Osteoblast (primary cell): ENCODE data around the gene ATP11B. TPM values are rescaled to one million over a fixed set of nuclear protein-coding genes. Genes with fewer than 3 reads are reported as not detected.
A peak's percentile ranks its signal among the peaks of the same experiment; 100 is the strongest.

Source experiments
- DNase-seq: peaks from one replicate; pipeline ENCODE4 v3.0.0; 2011; ENCODE audit warnings: low spot score, mixed read lengths; ENCODE audit not compliant: insufficient read length; ENCODE audit errors: missing footprints
- H2AFZ ChIP-seq: 2 replicates; pipeline ENCODE4 v1.6.0; 2011; ENCODE audit warnings: mild to moderate bottlenecking, low read length
- H3K27ac ChIP-seq: 2 replicates; pipeline ENCODE4 v1.5.1; 2011; ENCODE audit warnings: mild to moderate bottlenecking, low read depth, low read length, moderate library complexity
- H3K27me3 ChIP-seq: 2 replicates; pipeline ENCODE4 v1.6.0; 2012; ENCODE audit warnings: mild to moderate bottlenecking, control low read depth, inconsistent platforms, low read length, moderate library complexity; ENCODE audit not compliant: insufficient read depth
- H3K36me3 ChIP-seq: 2 replicates; pipeline ENCODE4 v1.5.1; 2011; ENCODE audit warnings: mild to moderate bottlenecking, low read length, control low read depth, moderate library complexity; ENCODE audit not compliant: insufficient read depth
- H3K4me1 ChIP-seq: 2 replicates; pipeline ENCODE4 v1.5.1; 2011; ENCODE audit warnings: mild to moderate bottlenecking, low read length, control low read depth, moderate library complexity; ENCODE audit not compliant: insufficient read depth
- H3K4me2 ChIP-seq: 2 replicates; pipeline ENCODE4 v1.6.0; 2011; ENCODE audit warnings: mild to moderate bottlenecking, low read length; ENCODE audit not compliant: insufficient read depth
- H3K4me3 ChIP-seq: fragments of 200-600 bp; sonication (generic); 3 replicates; pipeline ENCODE4 v1.5.1; 2012; ENCODE audit warnings: mild to moderate bottlenecking, low read length, inconsistent platforms; ENCODE audit not compliant: insufficient read depth
- H3K79me2 ChIP-seq: 2 replicates; pipeline ENCODE4 v1.6.0; 2012; ENCODE audit warnings: mild to moderate bottlenecking, low read length, control low read depth, inconsistent platforms; ENCODE audit not compliant: insufficient read depth
- H3K9me3 ChIP-seq: 2 replicates; pipeline ENCODE4 v1.5.1; 2011; ENCODE audit warnings: low read depth, low read length, control low read depth
- H4K20me1 ChIP-seq: 2 replicates; pipeline ENCODE4 v1.6.0; 2012; ENCODE audit warnings: mild to moderate bottlenecking, low read length, control low read depth; ENCODE audit not compliant: insufficient read depth
- CTCF ChIP-seq: IDR thresholded peaks from 2 replicates; pipeline ENCODE4 v1.5.1; 2011; ENCODE audit warnings: mild to moderate bottlenecking, low read depth, low read length, moderate library complexity; ENCODE audit errors: extremely low read depth
- total RNA-seq: library from RNA; depleted of rRNA; stranded (reverse); fragments of >200 nt; gene quantifications from 2 replicates; pipeline ENCODE4 v1.2.3, GENCODE V29; 2012

ATP11B gene
- total RNA-seq, 1 donor: 71.3 TPM

- Histone ChIP-seq H3K27me3 (no peaks in the 10 kb centered on the region), H3K79me2 (no peaks in the 10 kb centered on the region), H3K36me3 (peaks cover 21% of the 10 kb centered on the region), H3K27ac (no peak overlapping the region), H3K4me3 (no peak overlapping the region), H2AFZ (no peak overlapping the region), H3K4me1 (no peaks in the 10 kb centered on the region), H3K4me2 (no peak overlapping the region), H4K20me1 (no peaks in the 10 kb centered on the region), H3K9me3 (no peaks in the 10 kb centered on the region)
- TF ChIP-seq CTCF: peak; percentile 23
- no peak for DNase-seq
These were observed 110.9 kb downstream of the ATP11B start for GRCh38 chr3:182904164-182904563.

DNA sequence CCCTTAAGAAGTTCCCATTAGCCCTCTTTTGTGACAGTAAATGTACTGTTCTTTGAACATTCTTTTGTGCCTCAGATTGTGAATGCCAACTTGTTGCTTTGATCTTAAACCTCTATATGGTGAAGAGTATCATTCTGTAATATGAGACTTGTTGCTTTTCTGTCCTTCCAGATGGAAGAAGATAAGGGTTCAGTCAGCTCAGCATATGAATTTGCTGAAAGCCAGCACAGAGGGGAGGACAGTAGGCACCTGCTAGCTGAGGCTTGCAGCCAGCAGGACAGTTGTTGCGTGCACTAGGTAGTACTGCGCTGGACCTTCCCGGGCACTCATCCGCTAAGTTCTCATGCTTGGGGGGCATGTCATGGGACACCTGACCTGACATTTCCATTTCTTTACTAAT is 112.3 kb downstream of the ATP11B start:
- Histone ChIP-seq H3K4me2 (no peak overlapping the region), H3K79me2 (no peaks in the 10 kb centered on the region), H3K4me1 (no peaks in the 10 kb centered on the region), H3K9me3 (no peaks in the 10 kb centered on the region), H3K27ac (no peak overlapping the region), H4K20me1 (no peaks in the 10 kb centered on the region), H3K36me3 (peaks cover 21% of the 10 kb centered on the region), H2AFZ (no peak overlapping the region), H3K27me3 (no peaks in the 10 kb centered on the region), H3K4me3 (no peak overlapping the region)
- TF ChIP-seq CTCF: no peak
- DNase-seq: no peak

- H3K4me2 ChIP-seq: no peak overlapping the region
- no peak for DNase-seq
- H3K4me1 ChIP-seq: no peaks in the 10 kb centered on the region
- no peaks in the 10 kb centered on the region for H3K27me3 ChIP-seq
- no peaks in the 10 kb centered on the region for H4K20me1 ChIP-seq
- H3K27ac ChIP-seq: no peak overlapping the region
- no peaks in the 10 kb centered on the region for H3K79me2 ChIP-seq
- peaks cover 21% of the 10 kb centered on the region for H3K36me3 ChIP-seq
- TF ChIP-seq CTCF: no peak
- no peak overlapping the region for H2AFZ ChIP-seq
- H3K9me3 ChIP-seq: no peaks in the 10 kb centered on the region
- no peak overlapping the region for H3K4me3 ChIP-seq
These were observed 112.7 kb downstream of the ATP11B start for GRCh38 chr3:182906036-182906435.

GRCh38 chr3:182908471-182908870 is 115.2 kb downstream of the ATP11B start:
- H3K4me3 ChIP-seq: no peak overlapping the region
- H3K79me2 ChIP-seq: no peaks in the 10 kb centered on the region
- H4K20me1 ChIP-seq: no peaks in the 10 kb centered on the region
- H3K4me1 ChIP-seq: no peaks in the 10 kb centered on the region
- no peak for TF ChIP-seq CTCF
- H2AFZ ChIP-seq: no peak overlapping the region
- H3K36me3 ChIP-seq: peaks cover 20% of the 10 kb centered on the region
- no peaks in the 10 kb centered on the region for H3K9me3 ChIP-seq
- no peak overlapping the region for H3K27ac ChIP-seq
- no peak for DNase-seq
- H3K27me3 ChIP-seq: no peaks in the 10 kb centered on the region
- no peak overlapping the region for H3K4me2 ChIP-seq
